Mucosa of descending colon (tissue), 3 donors: Measurements from ENCODE around the gene KIAA0040. TPM values are rescaled to one million over a fixed set of nuclear protein-coding genes. Genes with fewer than 3 reads are reported as not detected.
A peak's percentile ranks its signal among the peaks of the same experiment; 100 is the strongest.

Experiments
- ATAC-seq: fragments of 200-7000 bp; cut with Tn5 transposase; one replicate; pipeline ENCODE4 v1.9.1; 2020; ENCODE audit warnings: mild to moderate bottlenecking, moderate library complexity
- DNase-seq, 3 donors: peaks; one replicate each; pipeline ENCODE4 v3.0.0-alpha.2; 2020
- H3K36me3 ChIP-seq: fragments of 200-600 bp; one replicate; pipeline ENCODE4 v1.8.0; 2021; ENCODE audit warnings: low read depth, mild to moderate bottlenecking
- H3K4me1 ChIP-seq: fragments of 200-600 bp; one replicate; pipeline ENCODE4 v1.8.0; 2021; ENCODE audit warnings: low read depth, mild to moderate bottlenecking
- H3K4me3 ChIP-seq: fragments of 200-600 bp; one replicate; pipeline ENCODE4 v1.8.0; 2021; ENCODE audit warnings: mild to moderate bottlenecking
- H3K9me3 ChIP-seq: fragments of 200-600 bp; one replicate; pipeline ENCODE4 v1.8.0; 2021; ENCODE audit warnings: mild to moderate bottlenecking
- CTCF ChIP-seq: fragments of 200-600 bp; IDR thresholded peaks from one replicate; pipeline ENCODE4 v1.8.0; 2022; ENCODE audit warnings: antibody characterized with exemption, mild to moderate bottlenecking
- intact Hi-C, 2 donors: fragments of 100-400 bp; cut with DNase I in 1 of 2; cut with micrococcal nuclease in 1 of 2; formaldehyde crosslinking; loops; one replicate each; pipeline versions ENCODE4 v1.11.0 to v1.11.1; 2022; cut with DNase I, micrococcal nuclease
- total RNA-seq, 3 donors: library from RNA; stranded (reverse); fragmentation: NEBNext Ultra II Directional in 2 of 3; extraction: Animal tissue kit (Norgen Biotek cat#: 25700) in 2 of 3; gene quantifications; one replicate each; pipeline versions ENCODE4 v1.2.1 to v1.2.4, GENCODE V29; 2021 to 2023
- donor health status: DM: no; HTN: no; CAD: no; lungs with moderate emphysema.
- donor health status: DM: no; HTN: no; CAD: no.
- donor health status: DM: no; HTN: yes; CAD: no.

KIAA0040 gene
- total RNA-seq, 3 donors from 2014 or later: 13.3 to 18.8 (median 13.3) TPM

GRCh38 chr1:175222296-175222938, 29.8 kb upstream of the KIAA0040 start:
- Histone ChIP-seq H3K4me3 (no peak overlapping the region), H3K36me3 (no peaks in the 10 kb centered on the region), H3K9me3 (no peaks in the 10 kb centered on the region), H3K4me1 (peaks cover 14% of the 10 kb centered on the region)
- intact Hi-C loops: loop anchor here in 1 of 2 donors (5.0 kb wide), 1 partner anchor 65 kb away; no protein-coding TSS in a partner anchor
- ATAC-seq (no peak), DNase-seq (no peak)
- TF ChIP-seq CTCF: no peak

GRCh38 chr1:175221557-175222175, 29.1 kb upstream of the KIAA0040 start:
- intact Hi-C loops: loop anchor here in 1 of 2 donors (5.0 kb wide), 1 partner anchor 64 kb away; no protein-coding TSS in a partner anchor
- peak in 2 of 3 donors; percentile 51 to 60 for DNase-seq

GRCh38 chr1:175220853-175221556, 28.4 kb upstream of the KIAA0040 start:
- Histone ChIP-seq H3K9me3 (no peaks in the 10 kb centered on the region), H3K36me3 (no peaks in the 10 kb centered on the region), H3K4me1 (peaks cover 17% of the 10 kb centered on the region), H3K4me3 (no peak overlapping the region)
- DNase-seq: no peak
- intact Hi-C loops: loop anchor here in 1 of 2 donors (5.0 kb wide), 1 partner anchor 64 kb away; no protein-coding TSS in a partner anchor
- no peak for ATAC-seq
- TF ChIP-seq CTCF: no peak

More at GRCh38 chr1:175221557-175222175, 29.1 kb upstream of the KIAA0040 start:
- no peak for TF ChIP-seq CTCF
- Histone ChIP-seq H3K36me3 (no peaks in the 10 kb centered on the region), H3K9me3 (no peaks in the 10 kb centered on the region), H3K4me3 (no peak overlapping the region), H3K4me1 (peaks cover 17% of the 10 kb centered on the region)
- peak; percentile 56 for ATAC-seq

GRCh38 chr1:175219774-175220173, 27.2 kb upstream of the KIAA0040 start:
- ATAC-seq: no peak
- intact Hi-C loops: loop anchor here in 1 of 2 donors (5.0 kb wide), 1 partner anchor 62 kb away; no protein-coding TSS in a partner anchor
- no peak for DNase-seq

More at GRCh38 chr1:175219774-175220173, 27.2 kb upstream of the KIAA0040 start:
- Histone ChIP-seq H3K36me3 (no peaks in the 10 kb centered on the region), H3K9me3 (no peaks in the 10 kb centered on the region), H3K4me3 (no peak overlapping the region), H3K4me1 (peaks cover 17% of the 10 kb centered on the region)
- no peak for TF ChIP-seq CTCF
